ENCODE data around the gene BRCA2. TPM values are rescaled to one million over a fixed set of nuclear protein-coding genes. Genes with fewer than 3 reads are reported as not detected.

BRCA2 gene
- total RNA-seq, 2 experiments from 2014 or later = 1.9 to 2.4 TPM

DNA sequence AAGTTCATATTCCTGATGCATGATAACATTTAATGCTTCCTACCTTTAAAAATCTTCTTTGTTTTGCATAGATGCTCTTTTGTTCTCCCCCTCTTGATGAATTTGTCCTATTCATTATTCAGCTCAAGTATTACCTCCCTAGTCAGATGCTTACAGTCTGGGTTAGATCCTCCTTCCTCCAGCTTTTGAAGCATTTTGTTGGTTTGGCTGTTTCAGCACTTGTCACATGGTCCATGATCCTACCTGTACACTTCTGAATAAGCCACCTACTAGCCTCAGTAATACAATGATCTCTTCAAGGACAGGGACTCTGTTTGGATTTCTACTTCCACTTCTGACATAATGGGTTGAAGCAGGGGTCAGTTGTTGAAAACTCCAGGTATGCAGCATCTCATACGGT is 75.2 kb downstream of the BRCA2 start:
- no peak overlapping the region for H3K4me3 ChIP-seq (ENCODE audit: low read length)
- no peak for ATAC-seq (ENCODE audit: poor library complexity)
- no peak overlapping the region for H3K27ac ChIP-seq (ENCODE audit: low read depth in 1 of 2, low read length in 2 of 2)
- TF ChIP-seq, protein P1, sequence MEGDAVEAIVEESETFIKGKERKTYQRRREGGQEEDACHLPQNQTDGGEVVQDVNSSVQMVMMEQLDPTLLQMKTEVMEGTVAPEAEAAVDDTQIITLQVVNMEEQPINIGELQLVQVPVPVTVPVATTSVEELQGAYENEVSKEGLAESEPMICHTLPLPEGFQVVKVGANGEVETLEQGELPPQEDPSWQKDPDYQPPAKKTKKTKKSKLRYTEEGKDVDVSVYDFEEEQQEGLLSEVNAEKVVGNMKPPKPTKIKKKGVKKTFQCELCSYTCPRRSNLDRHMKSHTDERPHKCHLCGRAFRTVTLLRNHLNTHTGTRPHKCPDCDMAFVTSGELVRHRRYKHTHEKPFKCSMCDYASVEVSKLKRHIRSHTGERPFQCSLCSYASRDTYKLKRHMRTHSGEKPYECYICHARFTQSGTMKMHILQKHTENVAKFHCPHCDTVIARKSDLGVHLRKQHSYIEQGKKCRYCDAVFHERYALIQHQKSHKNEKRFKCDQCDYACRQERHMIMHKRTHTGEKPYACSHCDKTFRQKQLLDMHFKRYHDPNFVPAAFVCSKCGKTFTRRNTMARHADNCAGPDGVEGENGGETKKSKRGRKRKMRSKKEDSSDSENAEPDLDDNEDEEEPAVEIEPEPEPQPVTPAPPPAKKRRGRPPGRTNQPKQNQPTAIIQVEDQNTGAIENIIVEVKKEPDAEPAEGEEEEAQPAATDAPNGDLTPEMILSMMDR (IDR thresholded peaks at IDR 0.05) = no peak
- Mint-ChIP-seq H3K27ac (no peak overlapping the region), H3K9me3 (no peaks in the 10 kb centered on the region), H3K36me3 (ENCODE audit: low read depth) (no peaks in the 10 kb centered on the region), H3K27me3 (no peaks in the 10 kb centered on the region), H3K4me3 (no peak overlapping the region), H3K4me1 (ENCODE audit: low read depth) (peaks cover 8% of the 10 kb centered on the region)
- H3K9me3 ChIP-seq (ENCODE audit: control insufficient read depth in 1 of 2, insufficient read depth in 1 of 2, low read length in 2 of 2) = no peaks in the 10 kb centered on the region
- H3K4me1 ChIP-seq (ENCODE audit: insufficient read depth, low read length) = no peaks in the 10 kb centered on the region
- no peak for DNase-seq
- POLR2A ChIA-PET = interaction anchor here (2.0 kb wide), 1 partner anchor 36 kb away, joined by 6 read pairs; no protein-coding TSS in a partner anchor
- CTCF ChIA-PET = interaction anchor here (1.3 kb wide), 1 partner anchor 52 kb away, joined by 3 read pairs; no protein-coding TSS in a partner anchor
- intact Hi-C loops (cut with DNase I, micrococcal nuclease) = no loop called here
- no peaks in the 10 kb centered on the region for H3K27me3 ChIP-seq (ENCODE audit: control insufficient read depth in 1 of 2, insufficient read depth in 2 of 2, low read length in 2 of 2)
- H3K36me3 ChIP-seq (ENCODE audit: insufficient read depth, low read length) = no peaks in the 10 kb centered on the region

DNA sequence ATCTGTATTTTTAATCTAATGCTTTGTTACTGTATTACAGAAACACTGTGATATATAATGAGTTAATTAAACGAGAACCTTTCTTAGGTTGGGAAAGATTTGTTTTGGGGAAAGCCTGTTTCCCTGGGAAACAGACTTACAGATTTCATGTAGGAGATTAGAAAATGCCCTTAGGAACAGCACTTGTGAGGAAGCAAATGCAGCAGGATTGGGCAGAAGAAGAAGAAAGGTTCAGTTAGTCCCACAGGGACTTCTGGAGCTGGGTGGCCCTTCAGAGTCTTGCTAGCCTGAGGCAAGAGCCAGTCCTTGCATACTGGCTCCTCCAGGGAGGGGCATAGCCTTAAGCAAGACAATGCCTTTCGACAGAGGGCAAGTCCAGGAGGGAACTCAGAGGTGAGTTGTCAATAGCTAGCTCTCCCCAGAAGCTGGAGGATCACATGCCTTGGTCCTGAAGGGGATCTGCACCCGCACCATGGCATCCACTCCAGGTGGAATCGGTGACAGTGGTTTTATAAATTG is 75.9 kb downstream of the BRCA2 start:
- DNase-seq (no peak), ATAC-seq (ENCODE audit: poor library complexity) (no peak)
- no peaks in the 10 kb centered on the region for H3K27me3 Mint-ChIP-seq
- intact Hi-C loops (cut with DNase I, micrococcal nuclease) = no loop called here
- no peaks in the 10 kb centered on the region for H3K9me3 ChIP-seq (ENCODE audit: control insufficient read depth in 1 of 2, insufficient read depth in 1 of 2, low read length in 2 of 2)
- no peaks in the 10 kb centered on the region for H3K36me3 Mint-ChIP-seq (ENCODE audit: low read depth)
- no peak overlapping the region for H3K4me3 ChIP-seq (ENCODE audit: low read length)
- H3K27me3 ChIP-seq (ENCODE audit: control insufficient read depth in 1 of 2, insufficient read depth in 2 of 2, low read length in 2 of 2) = no peaks in the 10 kb centered on the region
- peaks cover 8% of the 10 kb centered on the region for H3K4me1 Mint-ChIP-seq (ENCODE audit: low read depth)
- H3K36me3 ChIP-seq (ENCODE audit: insufficient read depth, low read length) = no peaks in the 10 kb centered on the region
- CTCF ChIA-PET = interaction anchor here (1.3 kb wide), 1 partner anchor 51 kb away, joined by 3 read pairs; no protein-coding TSS in a partner anchor
- POLR2A ChIA-PET = interaction anchor here (2.0 kb wide), 1 partner anchor 36 kb away, joined by 6 read pairs; no protein-coding TSS in a partner anchor
- H3K27ac ChIP-seq (ENCODE audit: low read depth in 1 of 2, low read length in 2 of 2) = no peak overlapping the region
- H3K27ac Mint-ChIP-seq = no peak overlapping the region
- no peak overlapping the region for H3K4me3 Mint-ChIP-seq
- H3K9me3 Mint-ChIP-seq = no peaks in the 10 kb centered on the region
- TF ChIP-seq, protein P1 (IDR thresholded peaks at IDR 0.05) = no peak
- no peaks in the 10 kb centered on the region for H3K4me1 ChIP-seq (ENCODE audit: insufficient read depth, low read length)

DNA sequence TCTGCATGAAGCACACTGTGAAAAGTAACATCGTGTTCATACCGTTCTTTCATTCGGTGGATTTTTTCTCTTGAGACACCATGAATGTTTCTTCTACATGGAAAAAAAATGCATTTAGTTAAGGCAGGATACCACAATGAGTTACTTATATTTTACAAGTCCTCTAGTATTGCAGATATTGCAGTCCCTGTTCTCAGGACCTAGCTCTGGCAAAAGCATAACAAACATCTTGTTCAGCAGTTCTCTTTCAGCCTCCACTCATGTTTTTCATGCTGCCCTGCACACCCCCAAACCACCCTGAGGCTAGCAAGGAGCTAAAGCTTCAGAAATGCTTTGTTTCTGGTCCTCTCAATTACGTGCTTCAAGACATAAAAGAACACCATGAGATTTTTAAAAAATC is 87.8 kb downstream of the BRCA2 start:
- Mint-ChIP-seq H3K9me3 (no peaks in the 10 kb centered on the region), H3K36me3 (ENCODE audit: low read depth) (peaks cover 74% of the 10 kb centered on the region), H3K27ac (no peak overlapping the region), H3K27me3 (no peaks in the 10 kb centered on the region), H3K4me3 (no peak overlapping the region), H3K4me1 (ENCODE audit: low read depth) (peaks cover 2% of the 10 kb centered on the region)
- TF ChIP-seq, protein P1 (IDR thresholded peaks at IDR 0.05) = no peak
- no peak for DNase-seq
- no peaks in the 10 kb centered on the region for H3K4me1 ChIP-seq (ENCODE audit: insufficient read depth, low read length)
- no peak overlapping the region for H3K4me3 ChIP-seq (ENCODE audit: low read length)
- intact Hi-C loops (cut with DNase I, micrococcal nuclease) = no loop called here
- H3K36me3 ChIP-seq (ENCODE audit: insufficient read depth, low read length) = peaks cover 54% of the 10 kb centered on the region
- ChIA-PET POLR2A (no interaction called here), CTCF (no interaction called here)
- ATAC-seq (ENCODE audit: poor library complexity) = no peak
- H3K9me3 ChIP-seq (ENCODE audit: control insufficient read depth in 1 of 2, insufficient read depth in 1 of 2, low read length in 2 of 2) = no peaks in the 10 kb centered on the region
- H3K27me3 ChIP-seq (ENCODE audit: control insufficient read depth in 1 of 2, insufficient read depth in 2 of 2, low read length in 2 of 2) = no peaks in the 10 kb centered on the region
- H3K27ac ChIP-seq (ENCODE audit: low read depth in 1 of 2, low read length in 2 of 2) = no peak overlapping the region
